Measurements from ENCODE around the gene BRWD1. TPM values are rescaled to one million over a fixed set of nuclear protein-coding genes. Genes with fewer than 3 reads are reported as not detected.

BRWD1 gene
- total and polyA plus RNA-seq, 2 of the 8 experiments (the other 6 are each of a cell fraction or from before 2014, with no cell fraction given) = 9.3 to 45.2 TPM

- no peaks in the 10 kb centered on the region for H3K9me3 ChIP-seq (ENCODE audit: insufficient read depth in 2 of 2, low read depth in 1 of 2, low read length in 1 of 2)
- peak overlapping the region; percentile 57 to 81 (median 68); a peak in 6 of 8 replicates for H3K4me3 ChIP-seq (ENCODE audit: extremely low read depth in 1 of 4, insufficient read depth in 2 of 4, low read depth in 3 of 4, low read length in 4 of 4)
- H3K14ac ChIP-seq (ENCODE audit: insufficient read length) = no peak overlapping the region
- H2AFZ ChIP-seq (ENCODE audit: low read length) = no peak overlapping the region
- H3K4me1 ChIP-seq (replicated peaks in 1 of 4; ENCODE audit: control insufficient read depth in 3 of 4, insufficient read depth in 4 of 4, low read length in 3 of 4) = peaks cover 3 to 15% (median 9%) of the 10 kb centered on the region in 4 experiments; a peak in 6 of 7 replicates
- peaks cover 8 to 11% of the 10 kb centered on the region in 2 experiments for H4K20me1 ChIP-seq (replicated peaks in 1 of 2; ENCODE audit: control insufficient read depth in 1 of 2, insufficient read depth in 2 of 2, low read length in 2 of 2)
- no peak overlapping the region for H2BK120ac ChIP-seq (replicated peaks; ENCODE audit: low read depth, low read length)
- peaks cover 3% of the 10 kb centered on the region for H3K23me2 ChIP-seq (ENCODE audit: low read depth, low read length)
- H3K27ac ChIP-seq (ENCODE audit: low read depth, low read length) = no peak overlapping the region
- ChIA-PET POLR2A (ENCODE audit: partially characterized antibody) (interaction anchor here (0.6 to 5.2 kb wide), 14 partner anchors 11 to 167 kb away, joined by 3 to 89 read pairs (median 8); partner anchors contain the start of genes BRWD1 and PSMG1), CTCF (ENCODE audit: partially characterized antibody) (no interaction called here)
- H3K36me3 ChIP-seq (ENCODE audit: control insufficient read depth in 2 of 4, insufficient read depth in 4 of 4, low read length in 3 of 4) = peaks cover 8 to 26% (median 11%) of the 10 kb centered on the region in 4 experiments
- H2BK12ac ChIP-seq (ENCODE audit: low read depth, low read length) = no peak overlapping the region
- no peak overlapping the region for H4K5ac ChIP-seq (ENCODE audit: insufficient read length, low read depth, low read length)
- peak overlapping the region; percentile 67 to 68 for H3K4me2 ChIP-seq (ENCODE audit: insufficient read depth in 1 of 2, low read depth in 2 of 2, low read length in 2 of 2)
- WGBS, 2 experiments (ENCODE audit: extremely low coverage in 1 of 2, insufficient coverage in 1 of 2, insufficient read length in 1 of 2, insufficient replicate concordance in 2 of 2, low coverage in 1 of 2, low lambda C conversion rate in 2 of 2, missing lambda C conversion rate in 1 of 2) = 76% methylated on average over 19 of the region's 19 CpGs; no CpG with 5 or more reads in 1 of the 2 experiments
- peaks cover 10 to 29% of the 10 kb centered on the region in 2 experiments for H3K79me2 ChIP-seq (ENCODE audit: control insufficient read depth in 1 of 2, insufficient read depth in 2 of 2, low read length in 2 of 2)
- H2AK5ac ChIP-seq (ENCODE audit: low read depth, low read length) = peak overlapping the region; percentile 26; the same call in 1 of the 2 replicates
- DNase-seq (ENCODE audit: low read depth in 1 of 2, low spot score in 2 of 2) (no peak), FAIRE-seq (no peak)
- no peak overlapping the region; a peak in 1 of 7 replicates for H3K9ac ChIP-seq (replicated peaks in 1 of 4; ENCODE audit: extremely low read depth in 1 of 4, low read depth in 3 of 4, low read length in 3 of 4)
- H3K18ac ChIP-seq (ENCODE audit: extremely low read depth, low read length) = 0 out of 2 replicates have a peak overlapping the region, but pooled peaks have one; percentile 68
- no peak overlapping the region for H4K91ac ChIP-seq (replicated peaks; ENCODE audit: insufficient read length, low read length)
- no peak overlapping the region for H3K56ac ChIP-seq (replicated peaks; ENCODE audit: insufficient read length, low read depth, low read length)
- no peak overlapping the region for H2BK15ac ChIP-seq (ENCODE audit: low read length)
- H3K4ac ChIP-seq (replicated peaks; ENCODE audit: insufficient read length, low read depth, low read length) = no peak overlapping the region
- no peak overlapping the region for H2BK20ac ChIP-seq (ENCODE audit: low read length)
- 0 out of 2 replicates have a peak overlapping the region, but pooled peaks have one; percentile 87 for H4K8ac ChIP-seq (ENCODE audit: extremely low read depth, insufficient read depth, low read length)
- peak overlapping the region; percentile 79 for H2BK5ac ChIP-seq (ENCODE audit: low read depth, low read length)
- H3K79me1 ChIP-seq (ENCODE audit: low read depth, low read length) = no peaks in the 10 kb centered on the region; the same call in 1 of the 2 replicates
- no peak overlapping the region for H3K23ac ChIP-seq (ENCODE audit: insufficient read length)
- H3K27me3 ChIP-seq (replicated peaks in 1 of 4; ENCODE audit: control insufficient read depth in 3 of 4, extremely low read depth in 1 of 4, insufficient read depth in 3 of 4, low read length in 3 of 4) = no peaks in the 10 kb centered on the region
- TF ChIP-seq YY1 (IDR thresholded peaks at IDR 0.05; ENCODE audit: low read depth, low read length) (no peak), TBP (IDR thresholded peaks at IDR 0.05; ENCODE audit: low read depth, low read length) (no peak), BACH1 (IDR thresholded peaks at IDR 0.05; ENCODE audit: low read length) (no peak), ATF2 (IDR thresholded peaks at IDR 0.05; ENCODE audit: low read length) (no peak), CREB1 (IDR thresholded peaks at IDR 0.05) (no peak), CBX8 (IDR thresholded peaks at IDR 0.05; ENCODE audit: borderline replicate concordance, low read depth, low read length) (no peak), SAP30 (IDR thresholded peaks at IDR 0.05; ENCODE audit: insufficient read depth, insufficient replicate concordance, low read length) (no peak), SIRT6 (IDR thresholded peaks at IDR 0.05; ENCODE audit: low read length) (no peak), CTBP2 (IDR thresholded peaks at IDR 0.05; ENCODE audit: borderline replicate concordance, insufficient read depth, insufficient read length, low read length) (no peak), NRF1 (IDR thresholded peaks at IDR 0.05; ENCODE audit: low read depth, low read length) (no peak)
Observed at GRCh38 chr21:39350094-39351005, 36.9 kb upstream of the BRWD1 start.

All from H1 (cell line).